GM12874 (cell line): ENCODE measurements around the gene ASPHD1.

Source experiments
- CTCF ChIP-seq: IDR thresholded peaks from 2 replicates; pipeline ENCODE4 v1.5.1; 2011; ENCODE audit warnings: low read depth, mild to moderate bottlenecking, control low read depth, low read length, moderate library complexity; ENCODE audit not compliant: insufficient read depth

Gene ASPHD1

GRCh38 chr16:29873319-29873718 is 27.0 kb upstream of the ASPHD1 start:
- no peak for TF ChIP-seq CTCF

- no peak for TF ChIP-seq CTCF
Observed at GRCh38 chr16:29875206-29875605, 25.1 kb upstream of the ASPHD1 start.

- TF ChIP-seq CTCF: no peak
Observed at GRCh38 chr16:29876217-29876593, 24.1 kb upstream of the ASPHD1 start.

- TF ChIP-seq CTCF: no peak
Observed at GRCh38 chr16:29876594-29877249, 23.6 kb upstream of the ASPHD1 start.

- no peak for TF ChIP-seq CTCF
Observed at GRCh38 chr16:29877266-29877961, 22.9 kb upstream of the ASPHD1 start.

- no peak for TF ChIP-seq CTCF
Observed at GRCh38 chr16:29878172-29878571, 22.1 kb upstream of the ASPHD1 start.

GRCh38 chr16:29881050-29881449 is 19.2 kb upstream of the ASPHD1 start:
- no peak for TF ChIP-seq CTCF
